ENCODE results near the gene L3HYPDH.
A peak's percentile ranks its signal among the peaks of the same experiment; 100 is the strongest.

The L3HYPDH gene

DNA sequence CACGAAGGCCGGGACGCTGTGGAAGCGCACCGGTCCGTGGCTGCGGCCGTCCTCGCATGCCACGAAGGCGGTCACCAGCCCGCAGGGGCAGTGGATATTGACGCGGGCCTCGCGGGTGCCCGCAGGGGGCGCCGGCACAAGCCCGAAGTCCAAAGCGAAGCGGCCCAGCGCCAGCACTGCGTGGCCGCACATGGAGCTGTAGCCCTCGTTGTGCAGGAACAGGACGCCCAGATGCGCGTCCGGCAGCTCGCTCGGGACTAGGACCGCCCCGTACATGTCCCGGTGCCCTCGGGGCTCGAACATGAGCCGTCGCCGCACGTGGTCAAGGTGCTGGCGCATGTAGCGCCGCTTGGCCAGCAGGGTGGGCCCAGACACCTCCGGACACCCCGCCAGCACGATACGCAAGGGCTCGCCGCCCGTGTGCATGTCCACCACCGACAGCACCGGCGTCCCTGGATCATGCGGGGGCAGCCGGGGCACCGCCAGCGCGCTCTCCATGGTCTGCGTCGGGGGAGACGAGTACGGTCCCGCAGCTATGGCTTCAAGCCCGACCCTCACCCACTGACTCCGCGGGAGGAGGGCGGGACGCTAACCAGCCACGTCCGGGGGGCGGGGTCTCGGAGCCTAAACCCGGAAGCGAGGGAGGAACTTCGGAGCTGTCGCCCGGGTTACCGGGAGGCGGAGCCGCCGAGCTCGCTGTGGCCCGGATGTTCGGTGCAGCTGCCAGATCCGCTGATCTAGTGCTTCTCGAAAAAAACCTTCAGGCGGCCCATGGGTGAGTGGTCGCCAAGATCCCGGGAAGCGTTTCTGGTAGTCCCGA is at the start of gene L3HYPDH, which contains the start of gene JKAMP:
TSS of gene L3HYPDH (minus strand) at position 590 of the 820 bp plus-strand sequence. CDS start at position 498, 92 bp downstream.
TSS of gene JKAMP (plus strand) at position 699 of the 820 bp plus-strand sequence. CDS start at position 772, 73 bp downstream.
- peak; percentile 95 for DNase-seq (ENCODE audit: low read depth)

- DNase-seq (ENCODE audit: low read depth): no peak
Measured at GRCh38 chr14:59532419-59532818, 48.2 kb upstream of the L3HYPDH start.

DNA sequence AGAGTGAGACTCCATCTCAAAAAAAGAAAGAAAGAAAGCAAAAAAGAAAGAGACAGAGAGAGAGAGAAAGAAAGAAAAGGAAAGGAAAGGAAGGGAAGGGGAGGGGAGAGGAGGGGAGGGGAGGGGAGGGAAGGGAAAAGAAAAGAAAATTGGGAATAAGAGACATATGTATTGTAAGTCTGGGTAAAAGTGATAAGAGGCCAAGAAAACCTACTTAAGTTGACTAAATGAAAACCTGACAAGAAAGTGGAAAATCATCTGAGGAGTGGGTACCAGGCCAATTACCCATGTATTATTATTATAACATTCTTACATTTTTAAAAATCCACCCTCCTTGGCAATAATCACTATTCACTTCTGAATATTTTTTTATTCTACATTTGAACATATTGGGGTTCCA is 46.1 kb upstream of the L3HYPDH start:
- DNase-seq (ENCODE audit: low read depth): no peak

DNA sequence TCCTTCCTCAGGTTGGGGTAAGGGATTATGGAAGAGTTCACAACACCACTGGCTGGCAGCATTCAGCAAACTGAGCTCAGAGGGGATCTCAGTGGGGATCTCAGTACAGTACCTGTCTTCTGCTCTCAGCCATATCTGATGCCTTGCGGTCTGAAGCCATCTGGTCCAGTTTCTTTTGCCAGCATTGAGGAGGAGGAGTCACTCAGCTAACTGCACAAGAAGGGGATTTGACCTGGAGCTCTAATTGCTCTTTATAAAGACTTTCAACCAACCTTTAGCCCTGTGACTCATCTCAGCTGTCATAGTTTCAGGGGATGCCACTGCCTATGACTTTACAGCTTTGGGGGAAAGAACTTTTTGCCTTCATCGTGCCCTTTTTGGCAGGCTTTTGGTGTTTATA is 45.0 kb upstream of the L3HYPDH start:
- no peak for DNase-seq (ENCODE audit: low read depth)

- no peak for DNase-seq (ENCODE audit: low read depth)
Measured at GRCh38 chr14:59520224-59520623, 36.0 kb upstream of the L3HYPDH start.

DNA sequence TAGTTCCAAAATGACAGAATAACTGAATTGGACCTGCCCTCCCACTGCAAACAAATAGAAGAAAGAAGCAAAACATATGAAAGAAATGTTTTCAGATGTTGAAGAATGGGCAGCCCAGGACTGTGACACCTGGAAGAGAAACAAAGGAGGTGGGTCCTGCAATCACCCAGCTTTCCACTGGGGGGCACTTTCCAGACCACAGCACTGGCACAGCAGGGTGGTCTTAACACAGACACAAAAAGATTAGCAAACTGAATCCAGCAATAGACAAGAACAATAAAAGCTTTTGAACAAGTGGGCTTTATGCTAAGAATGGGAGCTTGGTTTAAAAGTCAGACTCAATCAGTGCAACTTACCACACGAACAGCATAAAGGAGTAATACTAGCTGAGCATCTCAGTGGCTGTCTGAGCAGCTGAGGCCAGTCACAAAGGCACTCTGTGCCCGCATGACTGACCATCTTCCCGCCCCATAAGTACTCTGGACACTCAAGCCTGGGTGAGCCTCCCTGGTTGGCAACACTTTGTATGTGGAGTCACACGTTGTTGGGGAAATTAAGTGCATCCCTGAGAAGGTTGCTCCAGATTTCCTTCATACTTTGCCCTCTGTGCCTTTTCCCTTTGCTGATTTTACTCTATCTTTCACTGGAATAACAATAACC is 27.8 kb upstream of the L3HYPDH start:
- no peak for DNase-seq (ENCODE audit: low read depth)

DNA sequence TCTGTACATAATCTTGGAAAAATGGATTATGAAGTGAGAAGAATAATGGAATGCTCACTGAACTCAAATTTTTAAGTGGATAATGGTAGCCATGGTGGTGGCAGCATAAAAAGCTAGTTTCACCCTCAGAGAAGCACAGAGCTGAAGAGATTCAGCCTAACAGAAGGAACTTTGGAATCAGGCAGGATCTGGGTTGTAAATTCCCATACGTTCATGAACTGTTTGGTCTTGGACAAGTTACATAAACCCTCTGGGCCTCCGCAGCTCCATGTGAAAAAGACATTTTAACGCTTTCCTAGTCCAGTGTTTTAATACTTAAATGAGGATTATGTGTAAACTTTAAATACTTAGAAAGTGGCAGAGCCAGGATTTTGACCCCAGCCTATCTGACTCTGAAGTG is 26.8 kb upstream of the L3HYPDH start:
- no peak for DNase-seq (ENCODE audit: low read depth)

GRCh38 chr14:59510001-59510400 is 25.8 kb upstream of the L3HYPDH start:
- DNase-seq (ENCODE audit: low read depth): no peak

- no peak for DNase-seq (ENCODE audit: low read depth)
Measured at GRCh38 chr14:59509101-59509500, 24.9 kb upstream of the L3HYPDH start.

GRCh38 chr14:59507752-59508103 is 23.5 kb upstream of the L3HYPDH start:
- no peak for DNase-seq (ENCODE audit: low read depth)

DNA sequence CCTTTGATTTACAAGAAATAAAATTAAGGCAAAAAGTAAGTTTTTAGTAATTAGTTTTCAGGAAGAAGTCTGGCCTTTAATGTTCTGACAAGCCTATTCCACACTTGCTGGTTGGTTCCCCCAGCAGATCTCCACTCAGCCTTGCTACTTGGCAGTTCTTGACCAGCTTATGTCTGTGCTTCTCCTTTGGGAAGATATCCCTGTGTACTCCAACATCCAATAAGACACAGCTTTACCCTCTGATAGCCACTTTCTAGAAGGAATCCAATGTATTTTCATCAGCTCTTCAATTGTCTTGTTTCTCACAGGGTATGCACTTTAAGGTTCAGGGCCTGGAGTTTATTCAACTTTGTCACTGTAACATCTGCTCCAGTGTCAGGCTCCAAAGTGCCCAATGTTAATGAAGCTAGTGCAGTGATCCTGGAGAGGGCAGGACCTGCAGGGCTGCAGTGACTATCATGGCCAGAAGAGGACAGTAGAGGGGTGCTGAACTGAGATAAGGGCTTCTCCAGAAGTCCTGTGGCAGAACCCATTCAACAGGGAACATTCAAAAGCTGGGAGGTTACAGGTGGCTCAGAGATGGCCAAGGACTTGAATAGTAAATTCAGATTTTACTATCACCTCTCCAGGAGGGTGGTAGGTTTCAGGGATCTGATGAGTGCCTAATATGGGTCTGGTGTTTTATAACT is 23.0 kb upstream of the L3HYPDH start:
- peak; percentile 3 for DNase-seq (ENCODE audit: low read depth)

GRCh38 chr14:59503256-59503655 is 19.0 kb upstream of the L3HYPDH start:
- no peak for DNase-seq (ENCODE audit: low read depth)

GRCh38 chr14:59500732-59501131 is 16.5 kb upstream of the L3HYPDH start:
- no peak for DNase-seq (ENCODE audit: low read depth)

DNA sequence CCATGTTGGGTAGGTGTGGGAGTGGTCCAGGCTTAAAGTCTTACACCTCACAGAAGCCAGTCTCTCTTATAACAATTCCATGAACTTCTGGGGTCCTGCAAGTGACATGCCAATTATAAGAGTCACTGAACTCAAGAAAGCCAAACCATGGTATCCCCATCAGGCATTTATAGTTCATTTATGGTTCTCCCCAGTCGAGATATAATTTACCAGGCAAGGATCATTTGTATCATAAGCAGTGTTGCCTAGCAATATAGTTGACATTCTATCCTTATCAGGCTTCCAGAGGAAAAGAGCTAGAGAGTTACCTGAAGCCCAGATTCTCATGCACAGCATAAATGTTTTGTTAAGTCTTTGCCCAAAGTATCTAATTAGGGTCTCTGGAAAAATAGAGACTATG is 8.2 kb upstream of the L3HYPDH start:
- DNase-seq (ENCODE audit: low read depth): no peak

DNA sequence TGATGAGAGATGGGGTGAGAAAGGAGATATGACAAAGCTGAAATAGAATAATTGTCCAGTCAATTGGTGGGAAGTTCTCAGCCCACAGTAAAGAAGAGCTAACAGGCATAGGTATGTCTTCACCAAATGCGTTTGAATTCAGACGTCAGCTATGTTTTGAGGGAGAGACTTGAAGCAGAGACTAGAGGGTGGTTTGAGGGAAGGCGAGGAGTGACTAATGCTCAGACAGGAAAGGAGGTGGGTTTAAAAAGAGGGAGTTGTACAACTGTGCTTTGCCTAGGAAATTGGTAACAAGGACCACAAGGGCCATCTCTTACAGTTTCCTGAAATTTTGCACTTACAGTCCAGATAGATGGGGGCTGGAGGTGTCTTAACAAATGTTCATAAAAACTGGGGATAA is 6.5 kb upstream of the L3HYPDH start:
- DNase-seq (ENCODE audit: low read depth): no peak

DNA sequence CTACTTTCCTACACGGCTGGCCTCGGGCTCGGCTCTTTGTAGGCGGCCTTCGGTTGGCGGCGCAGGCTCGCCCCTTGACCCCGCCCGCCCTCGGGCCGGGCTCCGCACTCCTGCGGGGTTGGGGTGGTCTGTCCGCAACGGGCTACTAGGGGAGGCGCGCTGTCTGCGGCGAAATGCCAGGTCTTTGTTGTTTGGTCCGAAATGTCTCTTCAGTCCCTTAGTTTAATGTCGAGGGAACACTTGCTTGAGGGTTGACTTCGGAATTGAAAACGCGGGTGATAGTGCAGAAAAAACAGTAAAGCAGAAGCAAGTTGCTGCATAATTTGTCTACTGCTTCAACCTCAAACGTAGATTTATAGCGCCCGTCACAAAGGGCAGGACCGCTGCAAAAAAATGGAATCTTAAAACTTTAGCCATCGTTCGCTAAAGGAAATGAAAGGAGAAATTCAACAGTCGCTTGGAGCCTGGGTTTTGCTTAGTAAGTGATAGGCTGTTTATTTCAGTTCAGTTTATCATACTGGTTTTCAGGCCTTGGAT is 499 bp upstream of the L3HYPDH start:
- DNase-seq (ENCODE audit: low read depth): no peak

DNA sequence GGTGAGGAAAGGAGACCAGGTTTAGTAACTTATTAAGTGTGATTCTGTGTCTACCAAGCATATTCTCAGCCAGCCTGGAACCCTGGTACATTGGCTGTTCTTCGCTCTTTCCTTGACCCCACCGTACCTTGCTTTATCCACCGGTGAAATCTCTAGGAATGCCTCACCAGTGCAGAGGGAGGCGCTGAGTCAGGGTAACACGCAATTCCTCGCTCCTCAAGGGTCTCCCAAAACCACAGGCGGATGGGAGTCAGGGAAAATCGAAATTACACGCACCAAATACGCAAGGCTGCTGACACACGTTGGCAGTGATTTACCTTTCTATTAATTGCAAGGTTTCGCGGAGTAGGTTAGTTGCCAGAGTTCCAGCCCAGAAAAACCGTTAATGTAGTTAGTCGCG is 845 bp downstream of the L3HYPDH start:
- DNase-seq (ENCODE audit: low read depth): no peak

DNA sequence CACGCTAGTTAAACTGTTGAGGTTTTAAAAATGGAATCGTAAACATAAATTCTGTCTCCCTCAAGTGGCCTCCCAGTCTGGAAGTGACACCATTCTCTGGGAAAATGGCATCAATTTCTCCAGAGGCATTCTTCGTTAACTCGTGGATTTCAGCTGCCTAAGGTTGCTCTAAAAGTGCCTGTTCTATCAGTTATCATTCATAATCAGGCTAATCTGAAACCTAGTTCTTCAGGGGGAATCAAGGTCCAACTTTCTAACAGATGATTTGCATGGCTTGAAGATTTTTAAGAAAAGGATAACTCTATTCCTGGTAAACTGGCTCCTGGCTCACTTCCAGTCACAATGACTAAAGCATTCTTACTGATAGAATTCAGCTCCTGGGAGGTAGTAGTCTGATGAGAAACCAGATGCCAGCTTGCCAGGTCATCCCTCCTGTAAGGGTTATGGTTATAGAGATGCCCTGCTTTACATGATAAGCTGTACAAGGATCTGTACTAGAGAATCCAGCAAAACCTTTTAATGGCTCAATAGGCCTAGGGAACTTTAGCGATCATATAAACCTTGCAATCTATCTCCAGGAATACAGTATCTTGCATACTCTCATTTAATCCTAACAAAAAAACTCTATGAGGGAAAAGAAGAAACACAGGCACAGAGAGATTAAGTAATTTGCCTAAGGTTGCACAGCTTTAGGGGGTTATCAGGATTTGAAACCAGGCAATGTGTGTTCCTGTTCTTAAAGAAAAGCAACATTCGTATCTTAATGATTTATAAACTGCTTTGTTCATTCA is 1.5 kb downstream of the L3HYPDH start:
- no peak for DNase-seq (ENCODE audit: low read depth)

DNA sequence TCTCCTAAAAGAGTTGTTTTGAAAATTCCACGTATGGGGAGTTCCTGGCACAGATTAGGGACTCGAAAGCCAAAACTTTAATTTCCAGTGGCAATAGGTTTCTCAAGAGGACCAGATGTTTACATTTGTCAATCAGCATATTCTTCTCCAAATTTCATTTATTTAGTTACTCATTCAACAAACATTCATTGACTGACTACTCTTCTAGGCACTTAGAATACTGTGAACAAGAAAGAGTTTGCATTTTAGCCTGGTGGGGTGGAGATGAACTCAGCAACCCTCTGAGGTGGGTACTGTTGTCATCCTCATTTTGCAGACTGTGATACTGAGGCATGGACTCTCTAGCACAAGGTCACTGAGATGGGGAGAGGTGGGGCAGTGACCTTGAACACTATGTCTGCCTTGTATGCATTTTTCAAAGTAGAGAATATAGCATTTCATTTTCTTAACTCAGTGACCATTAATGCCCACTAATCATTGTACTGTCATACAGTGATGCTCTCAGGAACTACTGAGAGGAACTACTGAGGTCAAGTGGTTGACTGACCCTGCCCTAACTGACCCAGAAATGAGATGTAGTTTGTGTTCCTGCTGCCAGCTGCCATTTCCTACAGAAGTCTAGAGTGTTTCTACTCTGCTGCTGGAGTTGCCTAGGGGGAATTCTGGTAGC is 2.2 kb downstream of the L3HYPDH start:
- no peak for DNase-seq (ENCODE audit: low read depth)

GRCh38 chr14:59481407-59481806 is 2.8 kb downstream of the L3HYPDH start:
- no peak for DNase-seq (ENCODE audit: low read depth)

GRCh38 chr14:59480166-59480565 is 4.0 kb downstream of the L3HYPDH start:
- no peak for DNase-seq (ENCODE audit: low read depth)
